ENCODE measurements around the gene EXTL1. TPM values are rescaled to one million over a fixed set of nuclear protein-coding genes. Genes with fewer than 3 reads are reported as not detected.

EXTL1 gene
- total RNA-seq, 2 experiments from 2014 or later = not detected

DNA sequence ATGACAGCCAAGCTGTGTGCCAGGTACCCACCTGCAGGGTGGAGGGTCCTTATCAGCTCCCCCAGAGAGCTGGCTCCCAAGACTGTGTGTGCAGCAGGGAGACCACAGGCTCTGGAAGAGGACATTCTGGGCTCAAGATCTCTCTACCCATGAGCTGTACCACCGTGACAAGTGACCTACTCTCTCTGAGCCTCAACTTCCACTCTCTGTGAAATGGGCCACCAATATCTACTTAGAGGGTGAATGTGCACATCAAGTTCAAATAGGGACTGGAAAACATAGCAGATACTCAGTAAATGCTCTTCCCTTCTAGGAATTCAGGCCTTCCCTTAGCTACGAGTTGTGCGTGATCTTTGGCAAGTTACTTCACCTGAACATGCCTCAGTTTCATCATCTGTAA lies 22.8 kb downstream of the EXTL1 start:
- intact Hi-C loops (cut with DNase I, micrococcal nuclease) = no loop called here
- H3K27me3 ChIP-seq (ENCODE audit: control insufficient read depth in 1 of 2, insufficient read depth in 2 of 2, low read length in 2 of 2) = peaks cover 48 to 55% of the 10 kb centered on the region in 2 experiments
- Mint-ChIP-seq H3K27me3 (peaks cover 63% of the 10 kb centered on the region), H3K9me3 (no peaks in the 10 kb centered on the region), H3K4me3 (no peak overlapping the region), H3K4me1 (ENCODE audit: low read depth) (peaks cover 6% of the 10 kb centered on the region), H3K36me3 (ENCODE audit: low read depth) (no peaks in the 10 kb centered on the region), H3K27ac (no peak overlapping the region)
- H3K4me1 ChIP-seq (ENCODE audit: insufficient read depth, low read length) = peaks cover 2% of the 10 kb centered on the region
- DNase-seq (no peak), ATAC-seq (ENCODE audit: poor library complexity) (no peak)
- H3K27ac ChIP-seq (ENCODE audit: low read depth in 1 of 2, low read length in 2 of 2) = no peak overlapping the region
- peaks cover 0 to 6% of the 10 kb centered on the region in 2 experiments for H3K9me3 ChIP-seq (ENCODE audit: control insufficient read depth in 1 of 2, insufficient read depth in 1 of 2, low read length in 2 of 2)
- TF ChIP-seq, protein P1, sequence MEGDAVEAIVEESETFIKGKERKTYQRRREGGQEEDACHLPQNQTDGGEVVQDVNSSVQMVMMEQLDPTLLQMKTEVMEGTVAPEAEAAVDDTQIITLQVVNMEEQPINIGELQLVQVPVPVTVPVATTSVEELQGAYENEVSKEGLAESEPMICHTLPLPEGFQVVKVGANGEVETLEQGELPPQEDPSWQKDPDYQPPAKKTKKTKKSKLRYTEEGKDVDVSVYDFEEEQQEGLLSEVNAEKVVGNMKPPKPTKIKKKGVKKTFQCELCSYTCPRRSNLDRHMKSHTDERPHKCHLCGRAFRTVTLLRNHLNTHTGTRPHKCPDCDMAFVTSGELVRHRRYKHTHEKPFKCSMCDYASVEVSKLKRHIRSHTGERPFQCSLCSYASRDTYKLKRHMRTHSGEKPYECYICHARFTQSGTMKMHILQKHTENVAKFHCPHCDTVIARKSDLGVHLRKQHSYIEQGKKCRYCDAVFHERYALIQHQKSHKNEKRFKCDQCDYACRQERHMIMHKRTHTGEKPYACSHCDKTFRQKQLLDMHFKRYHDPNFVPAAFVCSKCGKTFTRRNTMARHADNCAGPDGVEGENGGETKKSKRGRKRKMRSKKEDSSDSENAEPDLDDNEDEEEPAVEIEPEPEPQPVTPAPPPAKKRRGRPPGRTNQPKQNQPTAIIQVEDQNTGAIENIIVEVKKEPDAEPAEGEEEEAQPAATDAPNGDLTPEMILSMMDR (IDR thresholded peaks at IDR 0.05) = no peak
- ChIA-PET POLR2A (no interaction called here), CTCF (interaction anchor here (1.0 kb wide), 1 partner anchor 8 kb away, joined by 3 read pairs; no protein-coding TSS in a partner anchor)
- H3K4me3 ChIP-seq (ENCODE audit: low read length) = no peak overlapping the region
- no peaks in the 10 kb centered on the region for H3K36me3 ChIP-seq (ENCODE audit: insufficient read depth, low read length)

DNA sequence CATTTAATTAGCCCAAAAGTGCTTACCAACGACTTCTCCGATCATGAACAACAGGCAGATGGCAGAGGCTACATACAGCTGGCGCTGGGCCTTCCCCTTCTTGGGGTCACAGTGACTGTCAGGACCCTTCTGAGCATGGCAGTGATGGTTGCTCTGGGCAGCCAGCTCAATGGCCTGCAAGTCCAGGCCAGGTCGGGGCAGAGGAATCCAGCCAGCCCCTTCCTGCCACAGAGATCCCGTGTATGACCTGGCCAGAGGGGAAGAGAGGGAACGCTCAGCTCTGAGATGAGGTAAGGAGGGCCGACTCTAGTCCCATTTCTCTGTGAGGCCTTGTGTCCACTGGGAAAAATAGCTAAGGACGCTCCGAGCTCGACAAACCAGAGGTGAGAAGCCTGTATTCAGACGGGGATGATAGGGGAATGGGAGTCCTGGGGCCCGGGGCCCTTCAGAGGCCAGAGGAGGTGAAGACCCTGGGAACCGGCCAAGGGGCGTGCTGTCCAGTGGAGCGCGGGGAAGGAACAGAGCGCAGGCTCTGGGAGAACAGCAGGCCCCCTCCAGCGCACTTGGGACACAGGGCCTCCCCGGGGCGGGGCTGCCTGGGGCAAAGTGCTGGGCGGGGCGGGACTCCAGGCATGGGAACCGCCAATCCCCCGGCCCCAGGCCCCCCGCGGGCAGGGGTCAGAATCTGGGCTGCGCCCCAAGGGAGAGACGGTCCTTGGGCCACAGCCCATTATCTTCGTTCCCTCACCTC lies 23.6 kb downstream of the EXTL1 start:
- intact Hi-C loops (cut with DNase I, micrococcal nuclease) = no loop called here
- H3K4me1 ChIP-seq (ENCODE audit: insufficient read depth, low read length) = peaks cover 2% of the 10 kb centered on the region
- Mint-ChIP-seq H3K36me3 (ENCODE audit: low read depth) (no peaks in the 10 kb centered on the region), H3K27ac (no peak overlapping the region), H3K4me1 (ENCODE audit: low read depth) (peaks cover 6% of the 10 kb centered on the region), H3K4me3 (no peak overlapping the region), H3K27me3 (peaks cover 70% of the 10 kb centered on the region), H3K9me3 (no peaks in the 10 kb centered on the region)
- H3K36me3 ChIP-seq (ENCODE audit: insufficient read depth, low read length) = no peaks in the 10 kb centered on the region
- H3K4me3 ChIP-seq (ENCODE audit: low read length) = no peak overlapping the region
- ChIA-PET POLR2A (no interaction called here), CTCF (no interaction called here)
- H3K27me3 ChIP-seq (ENCODE audit: control insufficient read depth in 1 of 2, insufficient read depth in 2 of 2, low read length in 2 of 2) = peaks cover 48 to 59% of the 10 kb centered on the region in 2 experiments
- H3K27ac ChIP-seq (ENCODE audit: low read depth in 1 of 2, low read length in 2 of 2) = no peak overlapping the region
- H3K9me3 ChIP-seq (ENCODE audit: control insufficient read depth in 1 of 2, insufficient read depth in 1 of 2, low read length in 2 of 2) = peaks cover 0 to 6% of the 10 kb centered on the region in 2 experiments
- no peak for DNase-seq
- ATAC-seq (ENCODE audit: poor library complexity) = no peak
- TF ChIP-seq, protein P1 (IDR thresholded peaks at IDR 0.05) = no peak

DNA sequence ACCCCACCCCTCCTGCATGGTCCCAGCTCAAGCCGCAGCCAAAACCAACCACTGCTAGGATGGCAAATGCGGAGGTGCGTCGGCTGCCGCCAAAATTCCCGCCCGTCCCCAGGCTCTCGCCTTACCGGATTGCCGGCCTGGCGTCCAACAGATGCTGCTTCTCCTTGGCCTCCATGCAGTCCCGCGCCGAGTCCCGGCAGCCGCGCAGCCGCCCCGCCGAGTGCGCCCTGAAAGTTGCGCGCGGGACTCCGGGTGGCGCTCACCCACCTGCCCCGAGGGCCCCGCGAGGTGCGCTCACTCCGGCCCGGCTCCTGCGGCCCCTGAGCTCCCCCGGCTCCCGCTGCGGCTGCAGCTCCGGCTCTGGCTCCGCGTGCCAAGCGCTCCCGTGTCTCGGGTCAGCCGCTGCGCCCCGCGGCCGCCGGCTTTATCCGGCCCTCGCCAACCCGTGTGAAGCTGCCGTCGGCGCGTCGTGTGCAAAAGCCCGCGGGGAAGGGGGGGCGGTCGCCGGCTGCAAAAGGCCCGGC lies 24.2 kb downstream of the EXTL1 start, which contains the start of gene SLC30A2:
Gene SLC30A2 (minus strand): TSS at position 397 of the 524 bp plus-strand sequence. CDS start 222 bp downstream, at position 175.
- H3K4me3 ChIP-seq (ENCODE audit: low read length) = no peak within 1 kb of the TSS
- CTCF ChIA-PET = no interaction called here
- peaks cover 0 to 6% of the 10 kb centered on the region in 2 experiments for H3K9me3 ChIP-seq (ENCODE audit: control insufficient read depth in 1 of 2, insufficient read depth in 1 of 2, low read length in 2 of 2)
- Mint-ChIP-seq H3K36me3 (ENCODE audit: low read depth) (no peaks in the 10 kb centered on the region), H3K27ac (no peak within 1 kb of the TSS), H3K9me3 (no peaks in the 10 kb centered on the region), H3K4me1 (ENCODE audit: low read depth) (peaks cover 6% of the 10 kb centered on the region), H3K4me3 (no peak within 1 kb of the TSS), H3K27me3 (peaks cover 75% of the 10 kb centered on the region)
- POLR2A ChIA-PET = no interaction called here
- no peak within 1 kb of the TSS for H3K27ac ChIP-seq (ENCODE audit: low read depth in 1 of 2, low read length in 2 of 2)
- DNase-seq (no peak), ATAC-seq (ENCODE audit: poor library complexity) (no peak)
- TF ChIP-seq, protein P1 (IDR thresholded peaks at IDR 0.05) = no peak
- peaks cover 2% of the 10 kb centered on the region for H3K4me1 ChIP-seq (ENCODE audit: insufficient read depth, low read length)
- no peaks in the 10 kb centered on the region for H3K36me3 ChIP-seq (ENCODE audit: insufficient read depth, low read length)
- intact Hi-C loops (cut with DNase I, micrococcal nuclease) = no loop called here
- H3K27me3 ChIP-seq (ENCODE audit: control insufficient read depth in 1 of 2, insufficient read depth in 2 of 2, low read length in 2 of 2) = peaks cover 50 to 59% of the 10 kb centered on the region in 2 experiments
